Measurements from ENCODE around the gene NRXN3.

DNA sequence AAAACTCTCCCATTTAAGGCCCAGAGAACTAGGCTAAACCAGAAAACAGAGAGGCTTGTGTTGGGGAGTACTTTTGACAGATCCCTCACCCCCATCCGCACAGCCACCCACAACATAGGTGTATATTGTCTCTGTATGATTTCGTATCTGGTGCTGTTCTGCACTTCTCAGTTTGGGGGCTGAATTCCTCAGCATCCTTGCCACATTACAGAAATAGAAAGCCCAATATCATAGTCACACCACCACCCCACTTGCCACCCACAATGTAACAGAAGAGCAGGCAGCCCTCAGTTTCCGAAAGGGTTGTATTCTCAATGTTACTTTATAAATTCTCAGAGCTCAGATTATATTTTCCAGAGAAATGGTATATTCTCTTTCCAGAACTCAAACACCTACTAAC is 1090.2 kb downstream of the NRXN3 start:
- no peak for TF ChIP-seq CBX3 (IDR thresholded peaks at IDR 0.05; ENCODE audit: low read depth)
- no peak for TF ChIP-seq SIN3A (IDR thresholded peaks at IDR 0.05; ENCODE audit: low read depth)

Data from HCT116 (cell line).